ENCODE results near the gene TSNAXIP1. TPM values are rescaled to one million over a fixed set of nuclear protein-coding genes. Genes with fewer than 3 reads are reported as not detected.

TSNAXIP1 gene
- polyA plus RNA-seq, 1 donor (not counting 4 experiments of a cell fraction or from before 2014, with no cell fraction given), result 0.54 TPM

- H3K4me3 ChIP-seq (ENCODE audit: control insufficient read depth in 2 of 3, extremely low read depth in 1 of 3, insufficient read depth in 2 of 3, low read depth in 1 of 3, low read length in 3 of 3), result peak overlapping the region; percentile 92 to 97 (median 97)
- peaks cover 62% of the 10 kb centered on the region for H3K79me2 ChIP-seq (ENCODE audit: control insufficient read depth, insufficient read depth, low read length)
- no peaks in the 10 kb centered on the region for H3K27me3 ChIP-seq (ENCODE audit: control insufficient read depth, extremely low read depth, insufficient read depth, low read length)
- TF ChIP-seq EZH2 (IDR thresholded peaks at IDR 0.05; ENCODE audit: low read length), result no peak
- TF ChIP-seq, protein P1, sequence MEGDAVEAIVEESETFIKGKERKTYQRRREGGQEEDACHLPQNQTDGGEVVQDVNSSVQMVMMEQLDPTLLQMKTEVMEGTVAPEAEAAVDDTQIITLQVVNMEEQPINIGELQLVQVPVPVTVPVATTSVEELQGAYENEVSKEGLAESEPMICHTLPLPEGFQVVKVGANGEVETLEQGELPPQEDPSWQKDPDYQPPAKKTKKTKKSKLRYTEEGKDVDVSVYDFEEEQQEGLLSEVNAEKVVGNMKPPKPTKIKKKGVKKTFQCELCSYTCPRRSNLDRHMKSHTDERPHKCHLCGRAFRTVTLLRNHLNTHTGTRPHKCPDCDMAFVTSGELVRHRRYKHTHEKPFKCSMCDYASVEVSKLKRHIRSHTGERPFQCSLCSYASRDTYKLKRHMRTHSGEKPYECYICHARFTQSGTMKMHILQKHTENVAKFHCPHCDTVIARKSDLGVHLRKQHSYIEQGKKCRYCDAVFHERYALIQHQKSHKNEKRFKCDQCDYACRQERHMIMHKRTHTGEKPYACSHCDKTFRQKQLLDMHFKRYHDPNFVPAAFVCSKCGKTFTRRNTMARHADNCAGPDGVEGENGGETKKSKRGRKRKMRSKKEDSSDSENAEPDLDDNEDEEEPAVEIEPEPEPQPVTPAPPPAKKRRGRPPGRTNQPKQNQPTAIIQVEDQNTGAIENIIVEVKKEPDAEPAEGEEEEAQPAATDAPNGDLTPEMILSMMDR (optimal IDR thresholded peaks at IDR 0.05 in 1 of 3, IDR thresholded peaks at IDR 0.05 in 1 of 3, conservative IDR thresholded peaks at IDR 0.05 in 1 of 3; ENCODE audit: extremely low read depth in 1 of 3, insufficient read depth in 2 of 3, low read length in 3 of 3), result no peak
- H3K4me2 ChIP-seq (ENCODE audit: control insufficient read depth, extremely low read depth, insufficient read depth, low read depth, low read length), result peak overlapping the region; percentile 88
- peaks cover 6% of the 10 kb centered on the region for H3K9me1 ChIP-seq (ENCODE audit: control insufficient read depth, extremely low read depth, insufficient read depth, low read length)
- peak overlapping the region; percentile 82 for H2AFZ ChIP-seq (ENCODE audit: control insufficient read depth, low read length)
- H3K9me3 ChIP-seq (ENCODE audit: control insufficient read depth, low read depth, low read length), result no peaks in the 10 kb centered on the region
- H3K9ac ChIP-seq (ENCODE audit: control insufficient read depth, extremely low read depth, insufficient read depth, low read length), result peak overlapping the region; percentile 100
- H3K36me3 ChIP-seq (ENCODE audit: control insufficient read depth in 2 of 2, extremely low read depth in 1 of 2, insufficient read depth in 2 of 2, low read length in 2 of 2), result peaks cover 6 to 8% of the 10 kb centered on the region in 2 experiments
- H3K27ac ChIP-seq (ENCODE audit: control insufficient read depth, insufficient read depth, low read length), result peak overlapping the region; percentile 97
- dilution Hi-C loops (cut with MboI; ENCODE audit: extremely low pct_ligation_motif_present, low sequenced_read_pairs), result no loop called here
- DNase-seq (ENCODE audit: low read depth, low spot score), result no peak
- no peak for FAIRE-seq
- H4K20me1 ChIP-seq (ENCODE audit: control insufficient read depth, extremely low read depth, insufficient read depth, low read length), result peaks cover 2% of the 10 kb centered on the region
- H3K4me1 ChIP-seq (ENCODE audit: control insufficient read depth, extremely low read depth, insufficient read depth, low read length), result peaks cover 53% of the 10 kb centered on the region
These were observed 39.3 kb downstream of the TSNAXIP1 start for GRCh38 chr16:67846063-67846319.

DNA sequence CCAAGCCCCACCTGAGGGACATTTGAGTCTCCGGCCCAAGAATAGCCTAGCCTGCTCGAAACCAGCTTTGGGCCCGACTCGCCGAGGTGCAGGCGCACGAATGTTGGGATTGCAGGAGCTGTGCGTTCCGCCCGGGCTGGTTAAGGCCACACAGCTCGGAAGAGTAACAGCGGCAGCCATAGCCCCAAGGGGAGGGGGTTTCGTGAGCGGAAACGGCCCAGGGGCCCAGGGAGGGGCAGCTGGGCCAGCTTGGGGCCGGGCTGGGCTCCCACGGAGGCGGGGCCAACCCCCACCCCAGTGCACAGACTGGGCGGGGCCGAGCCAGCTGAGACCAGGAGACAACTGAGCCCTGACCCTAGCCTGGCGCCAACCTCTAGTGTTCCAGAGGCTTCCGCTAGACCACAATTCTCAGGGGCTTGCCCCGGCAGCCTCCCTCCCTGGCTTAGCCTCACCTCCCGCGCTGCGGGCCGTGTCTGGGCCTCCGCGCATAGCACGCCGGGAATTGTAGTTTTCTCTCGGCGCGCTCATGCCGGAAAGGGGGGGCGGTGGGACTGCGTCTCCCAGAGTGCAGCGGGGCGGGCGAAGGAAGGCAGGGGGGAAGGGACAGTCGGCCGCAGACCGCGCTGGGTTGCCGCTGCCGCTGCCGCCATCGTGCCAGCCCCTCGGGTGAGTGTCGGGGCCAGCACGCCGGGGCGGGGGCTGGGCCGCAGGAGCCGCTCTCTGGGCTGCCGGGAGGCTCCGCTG is 39.8 kb downstream of the TSNAXIP1 start, which contains the start of gene NUTF2:
Gene NUTF2, plus strand, starts transcription at position 614 of the 744 bp plus-strand sequence. CDS start 18,198 bp downstream, outside the sequence.
- H3K79me2 ChIP-seq (ENCODE audit: control insufficient read depth, insufficient read depth, low read length), result peaks cover 67% of the 10 kb centered on the region
- H3K9ac ChIP-seq (ENCODE audit: control insufficient read depth, extremely low read depth, insufficient read depth, low read length), result peak within 1 kb of the TSS; percentile 100
- DNase-seq (ENCODE audit: low read depth, low spot score), result no peak
- H3K4me2 ChIP-seq (ENCODE audit: control insufficient read depth, extremely low read depth, insufficient read depth, low read depth, low read length), result peak within 1 kb of the TSS; percentile 98
- H3K27ac ChIP-seq (ENCODE audit: control insufficient read depth, insufficient read depth, low read length), result peak within 1 kb of the TSS; percentile 97
- no peak for TF ChIP-seq EZH2 (IDR thresholded peaks at IDR 0.05; ENCODE audit: low read length)
- TF ChIP-seq, protein P1 (optimal IDR thresholded peaks at IDR 0.05 in 1 of 3, IDR thresholded peaks at IDR 0.05 in 1 of 3, conservative IDR thresholded peaks at IDR 0.05 in 1 of 3; ENCODE audit: extremely low read depth in 1 of 3, insufficient read depth in 2 of 3, low read length in 3 of 3), result no peak
- H3K4me3 ChIP-seq (ENCODE audit: control insufficient read depth in 2 of 3, extremely low read depth in 1 of 3, insufficient read depth in 2 of 3, low read depth in 1 of 3, low read length in 3 of 3), result peak within 1 kb of the TSS; percentile 92 to 97 (median 97)
- no peaks in the 10 kb centered on the region for H3K27me3 ChIP-seq (ENCODE audit: control insufficient read depth, extremely low read depth, insufficient read depth, low read length)
- peak within 1 kb of the TSS; percentile 82 for H2AFZ ChIP-seq (ENCODE audit: control insufficient read depth, low read length)
- H3K9me3 ChIP-seq (ENCODE audit: control insufficient read depth, low read depth, low read length), result no peaks in the 10 kb centered on the region
- peaks cover 6% of the 10 kb centered on the region for H3K9me1 ChIP-seq (ENCODE audit: control insufficient read depth, extremely low read depth, insufficient read depth, low read length)
- H3K4me1 ChIP-seq (ENCODE audit: control insufficient read depth, extremely low read depth, insufficient read depth, low read length), result peaks cover 49% of the 10 kb centered on the region
- FAIRE-seq, result no peak
- peaks cover 2% of the 10 kb centered on the region for H4K20me1 ChIP-seq (ENCODE audit: control insufficient read depth, extremely low read depth, insufficient read depth, low read length)
- dilution Hi-C loops (cut with MboI; ENCODE audit: extremely low pct_ligation_motif_present, low sequenced_read_pairs), result no loop called here
- peaks cover 6 to 8% of the 10 kb centered on the region in 2 experiments for H3K36me3 ChIP-seq (ENCODE audit: control insufficient read depth in 2 of 2, extremely low read depth in 1 of 2, insufficient read depth in 2 of 2, low read length in 2 of 2)
